ENCODE results near the gene MAN1A1. TPM values are rescaled to one million over a fixed set of nuclear protein-coding genes. Genes with fewer than 3 reads are reported as not detected.

Gene MAN1A1
- total RNA-seq, 1 experiment from 2014 or later, result 6.8 TPM

- ATAC-seq (no peak), DNase-seq (ENCODE audit: low spot score) (no peak)
- no peak for TF ChIP-seq FOXP1 (CRISPR knock-in tag; IDR thresholded peaks at IDR 0.05; ENCODE audit: borderline replicate concordance)
- no peak for TF ChIP-seq SOX15 (CRISPR knock-in tag; IDR thresholded peaks at IDR 0.05)
- TF ChIP-seq MAX (CRISPR knock-in tag; IDR thresholded peaks at IDR 0.05), result no peak
- TF ChIP-seq ERG (CRISPR knock-in tag; IDR thresholded peaks at IDR 0.05), result no peak
- TF ChIP-seq KAT7 (CRISPR knock-in tag; IDR thresholded peaks at IDR 0.05; ENCODE audit: borderline replicate concordance), result no peak
- TF ChIP-seq TCF7 (CRISPR knock-in tag; IDR thresholded peaks at IDR 0.05; ENCODE audit: low read depth), result no peak
- no peak for TF ChIP-seq USF2 (CRISPR knock-in tag; IDR thresholded peaks at IDR 0.05)
- no peak for TF ChIP-seq ATF3 (CRISPR knock-in tag; conservative IDR thresholded peaks at IDR 0.05)
- TF ChIP-seq ZNF671 (CRISPR knock-in tag; IDR thresholded peaks at IDR 0.05), result no peak
- no peak overlapping the region for H3K27ac Mint-ChIP-seq
- ChIA-PET CTCF (no interaction called here), POLR2A (no interaction called here)
- no peaks in the 10 kb centered on the region for H3K27me3 Mint-ChIP-seq (ENCODE audit: low read depth)
- H3K4me1 Mint-ChIP-seq, result no peaks in the 10 kb centered on the region
- no peaks in the 10 kb centered on the region for H3K9me3 Mint-ChIP-seq
- H3K36me3 Mint-ChIP-seq, result no peaks in the 10 kb centered on the region
- H3K4me3 Mint-ChIP-seq, result no peak overlapping the region
These were observed 134.3 kb downstream of the MAN1A1 start for GRCh38 chr6:119215309-119215708.

GRCh38 chr6:119210596-119210995 is 139.0 kb downstream of the MAN1A1 start:
- no peak overlapping the region for H3K27ac Mint-ChIP-seq
- H3K27me3 Mint-ChIP-seq (ENCODE audit: low read depth), result no peaks in the 10 kb centered on the region
- ATAC-seq (no peak), DNase-seq (ENCODE audit: low spot score) (no peak)
- no peaks in the 10 kb centered on the region for H3K36me3 Mint-ChIP-seq
- H3K4me3 Mint-ChIP-seq, result no peak overlapping the region
- no peaks in the 10 kb centered on the region for H3K9me3 Mint-ChIP-seq
- no peaks in the 10 kb centered on the region for H3K4me1 Mint-ChIP-seq
- ChIA-PET POLR2A (no interaction called here), CTCF (no interaction called here)
- TF ChIP-seq RELA (CRISPR knock-in tag; IDR thresholded peaks at IDR 0.05; ENCODE audit: borderline replicate concordance) (no peak), ERG (CRISPR knock-in tag; IDR thresholded peaks at IDR 0.05) (no peak), GTF2I (CRISPR knock-in tag; conservative IDR thresholded peaks at IDR 0.05) (no peak), FOXJ3 (CRISPR knock-in tag; IDR thresholded peaks at IDR 0.05; ENCODE audit: borderline replicate concordance) (no peak), PRDM15 (CRISPR knock-in tag; IDR thresholded peaks at IDR 0.05) (no peak), NR1H2 (CRISPR knock-in tag; IDR thresholded peaks at IDR 0.05) (no peak), KAT7 (CRISPR knock-in tag; IDR thresholded peaks at IDR 0.05; ENCODE audit: borderline replicate concordance) (no peak), ETV6 (CRISPR knock-in tag; IDR thresholded peaks at IDR 0.05) (no peak), ZBTB21 (CRISPR knock-in tag; IDR thresholded peaks at IDR 0.05; ENCODE audit: borderline replicate concordance) (no peak), CDX4 (CRISPR knock-in tag; IDR thresholded peaks at IDR 0.05; ENCODE audit: borderline replicate concordance) (no peak), HMGA2 (CRISPR knock-in tag; IDR thresholded peaks at IDR 0.05) (no peak), NFE2L1 (CRISPR knock-in tag; IDR thresholded peaks at IDR 0.05) (no peak), E2F4 (CRISPR knock-in tag; IDR thresholded peaks at IDR 0.05; ENCODE audit: borderline replicate concordance, low read depth) (no peak), STAT6 (CRISPR knock-in tag; conservative IDR thresholded peaks at IDR 0.05; ENCODE audit: low read depth) (no peak), FOXP1 (CRISPR knock-in tag; IDR thresholded peaks at IDR 0.05; ENCODE audit: borderline replicate concordance) (no peak)
